Measurements from ENCODE around the gene EFNA5. TPM values are rescaled to one million over a fixed set of nuclear protein-coding genes. Genes with fewer than 3 reads are reported as not detected.

The EFNA5 gene
- total RNA-seq, 2 experiments from 2014 or later: not detected

GRCh38 chr5:107377277-107377609 lies 293.5 kb downstream of the EFNA5 start:
- CTCF ChIA-PET: no interaction called here
- no peak for DNase-seq

DNA sequence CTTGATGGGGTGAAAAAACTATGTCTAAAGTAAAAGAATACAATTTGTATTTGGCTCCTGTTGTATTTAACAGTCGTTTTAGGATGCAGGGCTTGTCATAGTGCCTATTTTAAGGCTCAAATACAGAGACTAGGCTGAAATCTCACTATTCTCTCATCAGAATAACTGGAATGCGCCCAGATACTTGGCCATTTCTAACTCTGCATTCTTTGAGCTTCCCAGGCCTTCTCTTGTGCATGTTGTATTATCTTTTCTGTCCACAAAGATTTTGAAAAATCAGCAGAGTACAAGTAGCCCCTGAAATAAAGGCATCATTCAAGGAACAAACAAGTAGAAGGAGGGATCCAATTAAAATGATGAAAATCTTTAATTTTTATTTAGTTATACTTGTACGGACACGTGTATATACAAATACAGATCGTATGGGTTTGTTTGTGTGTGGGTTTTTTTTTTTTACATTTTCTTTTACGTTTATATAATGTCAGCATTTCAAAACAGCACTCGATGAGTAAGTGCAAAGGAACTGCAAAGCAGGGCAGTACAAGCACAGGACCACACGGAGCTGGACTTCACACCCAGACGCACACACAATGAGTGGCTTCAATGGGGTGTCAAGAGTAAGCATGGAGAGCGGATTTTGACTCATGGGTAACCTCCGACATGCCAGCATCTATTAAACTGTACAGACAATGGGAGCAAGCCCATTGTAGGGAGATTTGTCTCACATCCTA lies 294.0 kb downstream of the EFNA5 start:
- no peaks in the 10 kb centered on the region for H3K36me3 Mint-ChIP-seq (ENCODE audit: low read depth)
- intact Hi-C loops (cut with DNase I, micrococcal nuclease): no loop called here
- ChIA-PET POLR2A (no interaction called here), CTCF (no interaction called here)
- H3K27ac Mint-ChIP-seq: no peak overlapping the region
- no peaks in the 10 kb centered on the region for H3K9me3 ChIP-seq (ENCODE audit: control insufficient read depth in 1 of 2, insufficient read depth in 1 of 2, low read length in 2 of 2)
- no peaks in the 10 kb centered on the region for H3K4me1 ChIP-seq (ENCODE audit: insufficient read depth, low read length)
- H3K4me3 ChIP-seq (ENCODE audit: low read length): no peak overlapping the region
- ATAC-seq (ENCODE audit: poor library complexity) (no peak), DNase-seq (no peak)
- no peak overlapping the region for H3K4me3 Mint-ChIP-seq
- no peak for TF ChIP-seq CTCF (IDR thresholded peaks at IDR 0.05)
- H3K27me3 ChIP-seq (ENCODE audit: control insufficient read depth in 1 of 2, insufficient read depth in 2 of 2, low read length in 2 of 2): no peaks in the 10 kb centered on the region
- no peaks in the 10 kb centered on the region for H3K36me3 ChIP-seq (ENCODE audit: insufficient read depth, low read length)
- H3K27ac ChIP-seq (ENCODE audit: low read depth in 1 of 2, low read length in 2 of 2): no peak overlapping the region
- H3K27me3 Mint-ChIP-seq: peaks cover 3% of the 10 kb centered on the region
- H3K4me1 Mint-ChIP-seq (ENCODE audit: low read depth): no peaks in the 10 kb centered on the region
- no peaks in the 10 kb centered on the region for H3K9me3 Mint-ChIP-seq

More at GRCh38 chr5:107377277-107377609, 293.5 kb downstream of the EFNA5 start:
- Mint-ChIP-seq H3K4me1 (ENCODE audit: low read depth) (no peaks in the 10 kb centered on the region), H3K9me3 (no peaks in the 10 kb centered on the region), H3K27me3 (no peaks in the 10 kb centered on the region), H3K4me3 (no peak overlapping the region), H3K36me3 (ENCODE audit: low read depth) (no peaks in the 10 kb centered on the region), H3K27ac (no peak overlapping the region)
- Histone ChIP-seq H3K36me3 (ENCODE audit: insufficient read depth, low read length) (no peaks in the 10 kb centered on the region), H3K27me3 (ENCODE audit: control insufficient read depth in 1 of 2, insufficient read depth in 2 of 2, low read length in 2 of 2) (no peaks in the 10 kb centered on the region), H3K4me1 (ENCODE audit: insufficient read depth, low read length) (no peaks in the 10 kb centered on the region), H3K4me3 (ENCODE audit: low read length) (no peak overlapping the region), H3K9me3 (ENCODE audit: control insufficient read depth in 1 of 2, insufficient read depth in 1 of 2, low read length in 2 of 2) (no peaks in the 10 kb centered on the region), H3K27ac (ENCODE audit: low read depth in 1 of 2, low read length in 2 of 2) (no peak overlapping the region)
- POLR2A ChIA-PET: no interaction called here
- no peak for TF ChIP-seq CTCF (IDR thresholded peaks at IDR 0.05)
- intact Hi-C loops (cut with DNase I, micrococcal nuclease): no loop called here
- no peak for ATAC-seq (ENCODE audit: poor library complexity)

DNA sequence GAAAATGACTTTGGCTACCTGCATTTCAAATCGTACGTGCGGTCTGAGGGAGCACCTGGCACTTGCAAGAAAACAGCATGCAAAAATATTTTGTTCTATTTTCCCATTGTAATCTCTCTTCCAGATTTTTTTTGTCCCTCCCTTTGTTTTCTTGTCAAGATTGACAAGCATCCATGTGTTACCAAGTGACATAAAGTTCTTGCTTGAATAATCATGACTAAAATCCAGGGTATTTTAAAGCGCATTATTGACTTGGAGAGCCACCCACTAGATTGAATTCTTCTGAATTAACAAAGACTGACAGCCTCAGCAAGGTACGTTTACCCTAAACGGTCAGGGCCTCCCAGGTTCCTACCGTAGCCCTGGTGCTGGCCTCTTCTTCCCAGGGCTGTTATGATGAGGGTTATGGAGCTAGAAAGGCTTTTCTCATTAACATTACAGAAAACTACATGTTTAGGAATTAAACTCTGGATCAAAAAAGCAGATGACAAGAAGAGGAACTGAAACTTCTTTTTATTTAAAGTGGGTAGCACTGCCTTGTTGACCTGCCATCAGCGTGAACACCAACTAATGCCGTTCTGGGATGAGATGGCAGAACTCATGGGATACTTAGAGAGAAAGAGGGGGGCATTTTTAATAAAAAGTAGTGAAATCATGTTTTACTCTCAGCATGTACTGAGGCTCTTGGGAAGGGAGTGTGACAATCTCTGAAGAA lies 297.0 kb downstream of the EFNA5 start:
- Histone ChIP-seq H3K9me3 (ENCODE audit: control insufficient read depth in 1 of 2, insufficient read depth in 1 of 2, low read length in 2 of 2) (no peaks in the 10 kb centered on the region), H3K27me3 (ENCODE audit: control insufficient read depth in 1 of 2, insufficient read depth in 2 of 2, low read length in 2 of 2) (no peaks in the 10 kb centered on the region), H3K36me3 (ENCODE audit: insufficient read depth, low read length) (no peaks in the 10 kb centered on the region), H3K4me3 (ENCODE audit: low read length) (no peak overlapping the region), H3K4me1 (ENCODE audit: insufficient read depth, low read length) (no peaks in the 10 kb centered on the region), H3K27ac (ENCODE audit: low read depth in 1 of 2, low read length in 2 of 2) (no peak overlapping the region)
- POLR2A ChIA-PET: no interaction called here
- no peak overlapping the region for H3K4me3 Mint-ChIP-seq
- DNase-seq (no peak), ATAC-seq (ENCODE audit: poor library complexity) (no peak)
- CTCF ChIA-PET: no interaction called here
- H3K4me1 Mint-ChIP-seq (ENCODE audit: low read depth): no peaks in the 10 kb centered on the region
- no peak overlapping the region for H3K27ac Mint-ChIP-seq
- peaks cover 3% of the 10 kb centered on the region for H3K27me3 Mint-ChIP-seq
- no peaks in the 10 kb centered on the region for H3K9me3 Mint-ChIP-seq
- no peaks in the 10 kb centered on the region for H3K36me3 Mint-ChIP-seq (ENCODE audit: low read depth)
- no peak for TF ChIP-seq CTCF (IDR thresholded peaks at IDR 0.05)
- intact Hi-C loops (cut with DNase I, micrococcal nuclease): no loop called here

Data from CD4-positive, alpha-beta T cell (primary cell).